Measurements from ENCODE around the gene CD58. TPM values are rescaled to one million over a fixed set of nuclear protein-coding genes. Genes with fewer than 3 reads are reported as not detected.

Gene CD58
- polyA plus RNA-seq, 3 donors = 81.0 to 168 (median 128) TPM

GRCh38 chr1:116475850-116476218, 95.0 kb downstream of the CD58 start:
- WGBS (ENCODE audit: insufficient coverage) = 100% methylated on average over 2 of the region's 7 CpGs
- no peak overlapping the region for H3K27ac Mint-ChIP-seq
- H3K4me2 ChIP-seq (replicated peaks; ENCODE audit: extremely low read depth, low read length, poor library complexity, severe bottlenecking) = no peak overlapping the region
- H3K4me3 Mint-ChIP-seq = no peak overlapping the region
- no peaks in the 10 kb centered on the region for H3K27me3 ChIP-seq (ENCODE audit: control insufficient read depth in 2 of 2, insufficient read depth in 2 of 2, low read length in 2 of 2)
- TF ChIP-seq CTCF (IDR thresholded peaks at IDR 0.05) = no peak
- no peaks in the 10 kb centered on the region for H3K4me1 Mint-ChIP-seq
- no peaks in the 10 kb centered on the region for H3K36me3 ChIP-seq (replicated peaks in 1 of 2; ENCODE audit: control insufficient read depth in 1 of 2, insufficient read depth in 2 of 2, low read length in 2 of 2)
- H2AFZ ChIP-seq (ENCODE audit: insufficient read depth, low read depth, low read length, poor library complexity, severe bottlenecking) = no peak overlapping the region
- H3K27ac ChIP-seq (ENCODE audit: low read depth in 1 of 2, low read length in 2 of 2) = no peak overlapping the region
- no peaks in the 10 kb centered on the region for H3K79me2 ChIP-seq (ENCODE audit: insufficient read depth, low read length)
- H4K20me1 ChIP-seq (ENCODE audit: insufficient read depth, low read length) = no peaks in the 10 kb centered on the region
- peaks cover 0 to 2% (median 0%) of the 10 kb centered on the region in 7 donors for H3K9me3 Mint-ChIP-seq
- H3K36me3 Mint-ChIP-seq = no peaks in the 10 kb centered on the region
- no peak for DNase-seq
- peaks cover 0 to 2% (median 2%) of the 10 kb centered on the region in 3 donors for H3K27me3 Mint-ChIP-seq (ENCODE audit: low read depth in 3 of 3)
- no peak overlapping the region for H3K4me3 ChIP-seq (replicated peaks in 1 of 3; ENCODE audit: low read depth in 2 of 3, low read length in 3 of 3)
- intact Hi-C loops (cut with micrococcal nuclease) = no loop called here
- no peaks in the 10 kb centered on the region for H3K4me1 ChIP-seq (ENCODE audit: control insufficient read depth in 1 of 2, insufficient read depth in 2 of 2, low read length in 2 of 2)
- H3K9me3 ChIP-seq (replicated peaks in 1 of 2; ENCODE audit: control insufficient read depth in 1 of 2, insufficient read depth in 1 of 2, low read length in 2 of 2) = no peaks in the 10 kb centered on the region
- no peak overlapping the region for H3K9ac ChIP-seq (ENCODE audit: insufficient read depth, low read length, poor library complexity, severe bottlenecking)

- Histone ChIP-seq H3K27me3 (ENCODE audit: control insufficient read depth in 2 of 2, insufficient read depth in 2 of 2, low read length in 2 of 2) (no peaks in the 10 kb centered on the region), H4K20me1 (ENCODE audit: insufficient read depth, low read length) (no peaks in the 10 kb centered on the region), H2AFZ (ENCODE audit: insufficient read depth, low read depth, low read length, poor library complexity, severe bottlenecking) (no peak overlapping the region), H3K4me3 (replicated peaks in 1 of 3; ENCODE audit: low read depth in 2 of 3, low read length in 3 of 3) (no peak overlapping the region), H3K9me3 (replicated peaks in 1 of 2; ENCODE audit: control insufficient read depth in 1 of 2, insufficient read depth in 1 of 2, low read length in 2 of 2) (no peaks in the 10 kb centered on the region), H3K27ac (ENCODE audit: low read depth in 1 of 2, low read length in 2 of 2) (no peak overlapping the region), H3K4me2 (replicated peaks; ENCODE audit: extremely low read depth, low read length, poor library complexity, severe bottlenecking) (no peak overlapping the region), H3K9ac (ENCODE audit: insufficient read depth, low read length, poor library complexity, severe bottlenecking) (no peak overlapping the region), H3K36me3 (replicated peaks in 1 of 2; ENCODE audit: control insufficient read depth in 1 of 2, insufficient read depth in 2 of 2, low read length in 2 of 2) (no peaks in the 10 kb centered on the region), H3K79me2 (ENCODE audit: insufficient read depth, low read length) (no peaks in the 10 kb centered on the region), H3K4me1 (ENCODE audit: control insufficient read depth in 1 of 2, insufficient read depth in 2 of 2, low read length in 2 of 2) (no peaks in the 10 kb centered on the region)
- intact Hi-C loops (cut with micrococcal nuclease) = no loop called here
- WGBS (ENCODE audit: insufficient coverage) = 95% methylated on average over 11 of the region's 14 CpGs
- DNase-seq = no peak
- Mint-ChIP-seq H3K4me3 (no peak overlapping the region), H3K27me3 (ENCODE audit: low read depth in 3 of 3) (peaks cover 0 to 2% (median 2%) of the 10 kb centered on the region in 3 donors), H3K36me3 (no peaks in the 10 kb centered on the region), H3K4me1 (peaks cover 4% of the 10 kb centered on the region), H3K9me3 (peaks cover 0 to 2% (median 0%) of the 10 kb centered on the region in 7 donors), H3K27ac (no peak overlapping the region)
- TF ChIP-seq CTCF (IDR thresholded peaks at IDR 0.05) = no peak
These were observed 95.6 kb downstream of the CD58 start for GRCh38 chr1:116474921-116475849.

Measured in CD14-positive monocyte (primary cell).